RWPE2 (cell line): ENCODE results near the gene GFI1B.
"Not testable (repeated sequence)": the region's sequence is repeated elsewhere in the genome, so short reads cannot be mapped to it uniquely, and the experiment has no call there.

Experiments
- ATAC-seq: fragments of 200-7000 bp; cut with Tn5 transposase; 3 replicates; pipeline ENCODE4 v1.9.1; 2021; ENCODE audit warnings: low read depth
- DNase-seq: peaks from one replicate; pipeline ENCODE4 v3.0.0-alpha.2; 2020; ENCODE audit warnings: low spot score
- H3K27ac ChIP-seq: fragments of 450-650 bp; 2 replicates; pipeline ENCODE4 v1.5.1; 2017; ENCODE audit warnings: mild to moderate bottlenecking; ENCODE audit not compliant: poor library complexity, severe bottlenecking
- H3K27me3 ChIP-seq: fragments of 250-450 bp; sonication (Bioruptor Pico); 2 replicates; pipeline ENCODE4 v1.5.1; 2021; ENCODE audit warnings: mild to moderate bottlenecking, moderate library complexity; ENCODE audit not compliant: insufficient read depth, poor library complexity, severe bottlenecking
- H3K36me3 ChIP-seq: fragments of 250-450 bp; sonication (Bioruptor Pico); 2 replicates; pipeline ENCODE4 v1.5.1; 2020; ENCODE audit warnings: low read depth, mild to moderate bottlenecking, moderate library complexity
- H3K4me1 ChIP-seq: fragments of 250-450 bp; sonication (Bioruptor Pico); 2 replicates; pipeline ENCODE4 v1.5.1; 2021; ENCODE audit warnings: mild to moderate bottlenecking, moderate library complexity; ENCODE audit not compliant: insufficient read depth, poor library complexity, severe bottlenecking
- H3K4me3 ChIP-seq: fragments of 250-450 bp; sonication (Bioruptor Pico); 2 replicates; pipeline ENCODE4 v1.5.1; 2021; ENCODE audit warnings: mild to moderate bottlenecking, moderate library complexity; ENCODE audit not compliant: severe bottlenecking
- H3K9me3 ChIP-seq: fragments of 250-450 bp; sonication (Bioruptor Pico); 2 replicates; pipeline ENCODE4 v1.5.1; 2021; ENCODE audit warnings: mild to moderate bottlenecking, moderate library complexity; ENCODE audit not compliant: severe bottlenecking
- CTCF ChIP-seq: fragments of 450-650 bp; IDR thresholded peaks from one replicate; pipeline ENCODE4 v1.5.1; 2017; ENCODE audit warnings: mild to moderate bottlenecking, moderate library complexity; ENCODE audit not compliant: poor library complexity, severe bottlenecking

The GFI1B gene

GRCh38 chr9:132986640-132987620 lies 8.4 kb downstream of the GFI1B start:
- no peak for DNase-seq

GRCh38 chr9:132988244-132989013 lies 9.9 kb downstream of the GFI1B start:
- Histone ChIP-seq H3K4me1 (no peaks in the 10 kb centered on the region), H3K27ac (no peak overlapping the region), H3K4me3 (no peak overlapping the region), H3K27me3 (peaks cover 8% of the 10 kb centered on the region), H3K36me3 (no peaks in the 10 kb centered on the region), H3K9me3 (no peaks in the 10 kb centered on the region)
- DNase-seq, result no peak
- no peak for ATAC-seq
- no peak for TF ChIP-seq CTCF

More at GRCh38 chr9:132986640-132987620, 8.4 kb downstream of the GFI1B start:
- 0 out of 3 replicates have a peak, but pooled peaks have one; percentile 35 for ATAC-seq
- H3K27me3 ChIP-seq, result peaks cover 7% of the 10 kb centered on the region
- no peak overlapping the region for H3K27ac ChIP-seq
- H3K4me1 ChIP-seq, result no peaks in the 10 kb centered on the region
- TF ChIP-seq CTCF, result no peak
- H3K36me3 ChIP-seq, result no peaks in the 10 kb centered on the region
- H3K4me3 ChIP-seq, result no peak overlapping the region
- H3K9me3 ChIP-seq, result no peaks in the 10 kb centered on the region

GRCh38 chr9:132989014-132989310 lies 10.5 kb downstream of the GFI1B start:
- ATAC-seq, result no peak
- no peaks in the 10 kb centered on the region for H3K4me1 ChIP-seq
- no peak overlapping the region for H3K4me3 ChIP-seq
- no peak for DNase-seq
- H3K9me3 ChIP-seq, result no peaks in the 10 kb centered on the region
- peaks cover 10% of the 10 kb centered on the region for H3K27me3 ChIP-seq
- no peak for TF ChIP-seq CTCF
- no peak overlapping the region for H3K27ac ChIP-seq
- no peaks in the 10 kb centered on the region for H3K36me3 ChIP-seq

- H3K27me3 ChIP-seq, result peaks cover 10% of the 10 kb centered on the region
- no peaks in the 10 kb centered on the region for H3K4me1 ChIP-seq
- H3K36me3 ChIP-seq, result no peaks in the 10 kb centered on the region
- DNase-seq, result no peak
- H3K27ac ChIP-seq, result no peak overlapping the region
- no peak for ATAC-seq
- no peak overlapping the region for H3K4me3 ChIP-seq
- no peak for TF ChIP-seq CTCF
- no peaks in the 10 kb centered on the region for H3K9me3 ChIP-seq
These were observed 11.0 kb downstream of the GFI1B start for GRCh38 chr9:132989414-132989996.

- not testable (repeated sequence) for DNase-seq, ATAC-seq, H3K36me3 ChIP-seq, H3K27ac ChIP-seq, H3K4me3 ChIP-seq, H3K4me1 ChIP-seq, H3K9me3 ChIP-seq
- peaks cover 10% of the 10 kb centered on the region for H3K27me3 ChIP-seq
These were observed 11.6 kb downstream of the GFI1B start for GRCh38 chr9:132989998-132990557.
